T-helper 1 cell treated with Interleukin-12 subunit alpha and Interleukin-12 subunit beta and Interleukin-4 antibody, amounts not matched to agents 30 μg/mL and 1 μg/mL, for 36 hours (primary cell): ENCODE measurements around the gene ENAH.
"Not testable (repeated sequence)": the region's sequence is repeated elsewhere in the genome, so short reads cannot be mapped to it uniquely, and the experiment has no call there.

ENCODE experiments used
- H3K27ac Mint-ChIP-seq: one replicate; pipeline ENCODE4 v1.8.0; 2021; ENCODE audit warnings: mild to moderate bottlenecking, mixed read lengths
- H3K27me3 Mint-ChIP-seq: one replicate; pipeline ENCODE4 v1.8.0; 2021; ENCODE audit warnings: low read depth, mixed read lengths
- H3K36me3 Mint-ChIP-seq: one replicate; pipeline ENCODE4 v1.8.0; 2021; ENCODE audit warnings: low read depth, mixed read lengths
- H3K4me1 Mint-ChIP-seq: one replicate; pipeline ENCODE4 v1.8.0; 2021; ENCODE audit warnings: low read depth, mixed read lengths
- H3K4me3 Mint-ChIP-seq: one replicate; pipeline ENCODE4 v1.8.0; 2021; ENCODE audit warnings: mild to moderate bottlenecking, moderate library complexity, mixed read lengths
- H3K9me3 Mint-ChIP-seq: one replicate; pipeline ENCODE4 v1.8.0; 2021; ENCODE audit warnings: mixed read lengths

Gene ENAH

DNA sequence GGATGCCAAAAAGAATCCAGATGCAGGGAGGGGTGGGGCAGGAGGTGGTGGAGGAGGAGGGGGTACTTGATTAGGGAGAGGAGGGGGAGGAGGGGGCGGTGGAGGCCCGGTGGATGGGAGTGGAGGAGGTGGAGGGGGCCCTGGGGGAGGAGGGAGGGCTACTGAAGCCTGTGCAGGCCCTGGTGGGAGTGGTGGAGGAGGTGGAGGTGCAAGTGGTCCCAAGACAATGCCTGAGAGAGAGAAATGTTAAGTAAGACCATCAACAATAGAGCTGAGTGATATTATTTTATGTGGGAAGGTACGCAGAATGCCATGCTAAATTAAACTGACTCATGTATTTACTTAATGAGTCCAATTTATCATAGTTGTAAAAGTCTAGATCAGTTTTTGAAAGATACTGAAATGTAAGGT, 138.2 kb downstream of the ENAH start:
- H3K36me3 Mint-ChIP-seq = no peaks in the 10 kb centered on the region
- no peak overlapping the region for H3K27ac Mint-ChIP-seq
- peaks cover 36% of the 10 kb centered on the region for H3K27me3 Mint-ChIP-seq
- no peaks in the 10 kb centered on the region for H3K9me3 Mint-ChIP-seq
- H3K4me1 Mint-ChIP-seq = peaks cover 1% of the 10 kb centered on the region
- no peak overlapping the region for H3K4me3 Mint-ChIP-seq

DNA sequence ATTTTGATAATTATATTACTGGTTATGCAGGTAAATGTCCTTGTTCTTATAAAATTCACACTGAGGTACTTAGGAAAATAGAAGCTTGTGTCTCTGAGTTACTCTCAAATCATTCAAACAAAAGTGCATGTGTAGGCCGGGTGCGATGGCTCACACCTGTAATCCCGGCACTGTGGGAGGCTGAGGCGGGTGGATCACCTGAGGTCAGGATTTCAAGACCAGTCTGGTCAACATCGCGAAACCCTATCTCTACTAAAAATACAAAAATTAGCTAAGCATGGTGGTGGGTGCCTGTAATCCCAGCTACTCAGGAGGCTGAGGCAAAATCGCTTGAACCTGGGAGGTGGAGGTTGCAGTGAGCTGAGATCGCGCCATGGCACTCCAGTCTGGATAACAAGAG, 139.3 kb downstream of the ENAH start:
- H3K4me3 Mint-ChIP-seq, H3K36me3 Mint-ChIP-seq, H3K9me3 Mint-ChIP-seq, H3K27ac Mint-ChIP-seq, H3K4me1 Mint-ChIP-seq: not testable (repeated sequence)
- peaks cover 31% of the 10 kb centered on the region for H3K27me3 Mint-ChIP-seq

DNA sequence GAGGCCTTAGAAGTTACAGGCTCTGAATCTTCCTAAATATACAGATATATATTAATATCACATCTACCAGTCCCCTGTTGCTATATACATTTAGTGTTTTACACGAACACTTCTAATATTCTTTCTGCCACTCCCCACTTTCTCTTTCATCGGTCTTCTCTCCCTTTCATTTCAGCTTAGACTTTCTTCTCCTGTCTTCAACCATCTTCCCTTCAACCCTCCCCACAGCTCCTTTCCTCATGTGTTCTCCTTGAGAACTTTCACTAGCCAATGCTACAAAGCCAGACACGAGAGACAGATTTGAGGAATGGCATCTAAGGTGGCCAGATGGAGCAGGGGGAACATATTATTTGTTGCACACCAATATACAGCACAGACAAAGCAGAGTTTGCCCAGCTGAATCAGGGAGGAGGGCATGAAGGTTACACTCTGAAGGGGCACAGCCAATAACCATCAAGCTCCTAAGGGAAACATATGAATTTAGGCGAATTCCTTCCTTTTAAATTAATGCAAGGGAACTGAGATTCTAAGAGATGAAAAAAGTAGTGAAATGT, 141.0 kb downstream of the ENAH start:
- no peak overlapping the region for H3K27ac Mint-ChIP-seq
- no peaks in the 10 kb centered on the region for H3K9me3 Mint-ChIP-seq
- H3K4me1 Mint-ChIP-seq = peaks cover 2% of the 10 kb centered on the region
- H3K36me3 Mint-ChIP-seq = no peaks in the 10 kb centered on the region
- no peak overlapping the region for H3K4me3 Mint-ChIP-seq
- peaks cover 24% of the 10 kb centered on the region for H3K27me3 Mint-ChIP-seq

DNA sequence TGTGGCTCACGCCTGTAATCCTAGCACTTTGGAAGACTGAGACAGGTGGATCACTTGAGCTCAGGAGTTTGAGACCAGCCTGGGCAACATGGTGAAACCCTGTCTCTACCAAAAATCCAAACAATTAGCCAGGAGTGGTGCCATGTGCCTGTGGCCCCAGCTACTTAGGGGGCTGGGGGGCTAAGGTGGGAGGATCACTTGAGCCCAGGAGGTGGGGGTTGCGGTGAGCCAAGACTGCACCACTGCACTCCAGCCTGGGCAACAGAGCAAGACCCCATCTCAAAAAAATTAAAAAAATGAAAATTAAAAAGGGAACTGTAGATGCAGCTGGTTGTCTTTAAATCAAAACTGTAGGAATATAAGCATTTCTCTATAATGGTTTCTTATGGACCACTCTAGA, 142.2 kb downstream of the ENAH start:
- H3K36me3 Mint-ChIP-seq, H3K9me3 Mint-ChIP-seq, H3K4me1 Mint-ChIP-seq, H3K27ac Mint-ChIP-seq, H3K4me3 Mint-ChIP-seq: not testable (repeated sequence)
- peaks cover 18% of the 10 kb centered on the region for H3K27me3 Mint-ChIP-seq

DNA sequence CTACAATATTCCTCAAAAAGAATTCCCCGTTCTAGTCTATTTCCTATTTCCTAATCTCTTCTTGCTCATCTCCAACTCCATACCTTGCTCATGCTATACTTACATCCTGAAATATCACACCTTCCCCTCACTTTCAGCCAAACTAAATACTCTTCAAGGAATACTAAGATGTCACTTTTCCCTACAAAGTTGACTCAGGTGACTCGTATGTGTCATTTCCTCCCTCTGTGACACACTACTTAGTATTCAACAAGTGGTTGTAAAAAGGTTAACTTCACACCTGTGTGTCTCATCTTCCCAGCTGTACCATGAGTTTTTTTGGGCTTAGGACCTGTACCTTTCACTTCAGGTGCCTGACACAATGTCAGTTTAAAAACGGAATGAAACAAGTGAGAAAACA, 143.2 kb downstream of the ENAH start:
- no peaks in the 10 kb centered on the region for H3K9me3 Mint-ChIP-seq
- no peak overlapping the region for H3K27ac Mint-ChIP-seq
- H3K27me3 Mint-ChIP-seq = peaks cover 15% of the 10 kb centered on the region
- no peaks in the 10 kb centered on the region for H3K36me3 Mint-ChIP-seq
- H3K4me1 Mint-ChIP-seq = peaks cover 2% of the 10 kb centered on the region
- no peak overlapping the region for H3K4me3 Mint-ChIP-seq

DNA sequence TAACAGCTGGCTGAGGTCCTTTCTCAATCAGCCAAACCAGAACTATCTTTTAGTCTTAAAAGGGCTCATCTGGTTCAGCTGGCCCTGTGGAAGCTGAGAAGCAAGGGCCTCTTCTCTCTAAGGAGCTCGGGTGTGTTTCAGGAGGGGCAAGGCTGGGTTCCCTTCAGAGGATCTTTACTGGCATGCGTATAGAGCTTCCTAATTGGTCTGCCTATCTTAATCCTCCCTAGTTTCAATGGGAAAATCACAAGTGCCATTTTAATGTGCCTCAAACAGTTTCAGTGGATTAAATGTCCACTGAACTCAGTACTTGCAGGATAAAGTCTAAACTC, 143.6 kb downstream of the ENAH start:
- Mint-ChIP-seq H3K4me1 (peaks cover 2% of the 10 kb centered on the region), H3K4me3 (no peak overlapping the region)

DNA sequence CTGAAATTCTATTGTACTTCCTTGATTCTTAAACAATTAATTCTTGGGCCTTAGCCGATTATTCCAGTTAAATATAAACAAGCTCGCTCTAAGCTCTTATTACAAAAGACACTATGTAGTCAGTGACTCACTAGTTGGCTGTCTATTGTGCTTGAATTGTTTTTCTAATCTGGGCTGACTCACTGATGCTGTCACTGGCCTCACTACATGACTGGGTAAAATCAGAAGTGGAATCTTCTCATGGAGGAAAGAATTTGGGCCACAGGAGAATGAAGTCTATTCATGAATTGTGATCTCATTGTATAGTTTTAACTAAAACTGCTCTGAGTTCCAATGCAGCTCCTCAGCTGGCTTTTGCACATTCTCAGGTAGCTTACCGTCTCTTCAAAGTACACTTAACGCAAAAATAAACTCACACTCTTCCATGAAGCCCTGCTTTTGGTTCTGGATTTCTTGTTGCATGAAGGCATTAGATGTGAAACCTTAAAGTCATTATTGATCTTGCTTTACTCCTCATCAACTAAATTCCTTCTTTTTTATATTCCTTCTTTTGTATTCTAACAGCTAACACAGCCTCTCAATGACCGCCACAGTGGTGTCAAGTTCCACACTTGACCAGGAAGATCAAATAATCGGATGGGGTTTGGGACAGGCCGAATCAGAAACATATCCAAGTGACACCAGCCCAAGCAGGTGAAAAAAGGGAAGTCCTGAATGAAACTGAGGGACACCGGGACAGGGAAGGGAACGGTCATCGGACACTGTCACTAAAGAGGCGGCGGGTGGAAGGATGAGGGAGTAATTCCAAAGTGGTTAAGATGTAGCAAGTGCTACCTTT, 144.2 kb downstream of the ENAH start:
- Mint-ChIP-seq H3K27me3 (peaks cover 15% of the 10 kb centered on the region), H3K27ac (no peak overlapping the region), H3K36me3 (no peaks in the 10 kb centered on the region), H3K4me1 (peaks cover 2% of the 10 kb centered on the region), H3K4me3 (no peak overlapping the region), H3K9me3 (no peaks in the 10 kb centered on the region)

More for the DNA sequence above, 143.6 kb downstream of the ENAH start:
- no peaks in the 10 kb centered on the region for H3K9me3 Mint-ChIP-seq
- H3K27me3 Mint-ChIP-seq = peaks cover 15% of the 10 kb centered on the region
- H3K27ac Mint-ChIP-seq = no peak overlapping the region
- no peaks in the 10 kb centered on the region for H3K36me3 Mint-ChIP-seq

DNA sequence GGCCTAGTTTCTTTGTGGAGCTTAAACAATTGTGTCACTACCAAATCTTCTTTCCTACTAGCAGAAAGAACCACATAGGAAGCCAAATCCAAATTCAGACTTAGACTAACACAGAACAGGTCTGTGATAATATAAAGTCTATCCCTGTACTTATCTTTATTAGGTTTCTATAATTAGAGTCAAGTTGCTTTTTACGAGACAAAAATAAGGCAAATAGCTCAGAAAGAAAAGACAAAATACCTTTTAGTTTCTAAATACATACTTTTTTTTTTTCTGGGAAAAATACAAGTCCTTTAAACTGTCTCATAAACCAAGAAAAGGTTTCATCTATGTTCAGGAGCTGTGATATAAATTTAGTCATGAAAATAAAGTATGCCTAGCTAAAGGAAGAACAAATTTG, 146.2 kb downstream of the ENAH start:
- Mint-ChIP-seq H3K4me3 (no peak overlapping the region), H3K27me3 (peaks cover 8% of the 10 kb centered on the region), H3K4me1 (peaks cover 2% of the 10 kb centered on the region), H3K36me3 (no peaks in the 10 kb centered on the region), H3K27ac (no peak overlapping the region), H3K9me3 (no peaks in the 10 kb centered on the region)

DNA sequence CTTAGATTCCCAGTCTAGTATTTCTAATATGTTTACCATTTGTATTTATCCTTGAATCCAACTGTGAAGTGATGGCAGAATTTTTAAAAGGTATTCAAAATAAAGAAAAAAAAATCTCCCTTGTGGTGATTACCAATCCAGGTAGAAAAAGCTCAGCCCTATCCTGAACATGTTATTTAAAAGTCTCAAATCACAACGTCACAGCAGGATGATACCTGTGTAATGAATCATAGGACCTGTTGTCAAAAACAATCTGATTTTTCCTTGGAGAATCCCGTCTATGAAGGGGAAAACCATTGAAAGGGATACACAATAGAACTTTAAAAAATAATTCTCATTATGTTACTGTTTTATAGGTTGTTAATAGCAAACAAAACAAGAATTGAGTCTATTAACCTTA, 148.1 kb downstream of the ENAH start:
- Mint-ChIP-seq H3K27ac (no peak overlapping the region), H3K9me3 (no peaks in the 10 kb centered on the region), H3K4me3 (no peak overlapping the region), H3K36me3 (no peaks in the 10 kb centered on the region), H3K27me3 (peaks cover 15% of the 10 kb centered on the region), H3K4me1 (peaks cover 1% of the 10 kb centered on the region)

DNA sequence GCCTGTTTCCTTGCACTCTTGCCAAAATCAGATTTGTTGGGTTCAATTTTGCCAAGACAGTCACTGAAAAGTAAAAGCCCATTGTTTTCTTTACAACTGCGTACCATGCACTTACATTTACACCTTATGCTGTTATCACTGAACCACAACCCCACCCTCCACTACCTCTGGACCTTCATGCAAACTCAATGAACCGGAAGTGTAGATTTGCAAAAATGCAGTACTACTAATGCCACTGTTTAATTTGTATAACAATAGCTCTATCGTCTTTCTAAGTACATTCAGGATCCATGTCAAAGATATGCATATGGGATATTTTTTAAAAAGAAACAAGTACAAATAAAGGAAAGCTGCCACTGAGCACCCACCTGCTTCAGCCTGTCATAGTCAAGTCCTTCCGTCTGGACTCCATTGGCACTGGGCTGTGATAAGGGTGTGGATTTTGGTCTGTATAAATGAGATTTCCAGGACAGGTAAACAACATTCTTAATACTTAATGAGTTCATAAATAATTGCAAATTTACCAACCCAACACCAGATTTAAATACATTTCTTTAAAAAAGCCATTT, 152.2 kb downstream of the ENAH start:
- Mint-ChIP-seq H3K4me3 (no peak overlapping the region), H3K36me3 (no peaks in the 10 kb centered on the region), H3K27ac (no peak overlapping the region), H3K27me3 (peaks cover 39% of the 10 kb centered on the region), H3K9me3 (no peaks in the 10 kb centered on the region), H3K4me1 (no peaks in the 10 kb centered on the region)

DNA sequence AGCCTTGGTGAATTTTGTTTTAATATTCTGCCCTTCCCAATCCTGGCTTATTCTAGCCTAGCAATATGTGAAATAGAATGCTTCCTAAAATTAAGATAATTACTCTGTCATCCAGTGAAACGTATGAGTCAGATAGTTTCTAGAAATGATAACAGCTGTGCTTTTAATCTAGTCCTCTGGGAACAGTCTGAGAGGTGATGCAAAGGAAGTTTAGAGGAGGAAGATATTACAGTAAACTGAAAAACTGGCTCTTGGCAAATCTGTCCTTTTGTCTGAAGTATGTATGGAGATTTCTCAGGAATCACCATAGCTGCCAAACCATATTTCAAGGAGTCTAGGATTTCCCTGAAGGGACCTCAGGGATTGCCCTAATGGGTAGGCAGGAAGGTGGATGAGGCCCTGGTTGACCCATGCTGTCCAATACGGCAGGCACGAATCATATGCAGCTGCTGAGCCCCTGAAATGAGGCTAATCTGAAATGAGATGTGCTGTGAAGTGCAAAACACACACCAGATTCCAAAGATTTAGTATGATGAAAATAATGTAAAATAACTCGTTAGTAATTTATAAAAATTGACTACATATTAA, 154.3 kb downstream of the ENAH start:
- Mint-ChIP-seq H3K27me3 (peaks cover 44% of the 10 kb centered on the region), H3K4me3 (no peak overlapping the region), H3K9me3 (no peaks in the 10 kb centered on the region), H3K4me1 (no peaks in the 10 kb centered on the region), H3K27ac (no peak overlapping the region), H3K36me3 (no peaks in the 10 kb centered on the region)

DNA sequence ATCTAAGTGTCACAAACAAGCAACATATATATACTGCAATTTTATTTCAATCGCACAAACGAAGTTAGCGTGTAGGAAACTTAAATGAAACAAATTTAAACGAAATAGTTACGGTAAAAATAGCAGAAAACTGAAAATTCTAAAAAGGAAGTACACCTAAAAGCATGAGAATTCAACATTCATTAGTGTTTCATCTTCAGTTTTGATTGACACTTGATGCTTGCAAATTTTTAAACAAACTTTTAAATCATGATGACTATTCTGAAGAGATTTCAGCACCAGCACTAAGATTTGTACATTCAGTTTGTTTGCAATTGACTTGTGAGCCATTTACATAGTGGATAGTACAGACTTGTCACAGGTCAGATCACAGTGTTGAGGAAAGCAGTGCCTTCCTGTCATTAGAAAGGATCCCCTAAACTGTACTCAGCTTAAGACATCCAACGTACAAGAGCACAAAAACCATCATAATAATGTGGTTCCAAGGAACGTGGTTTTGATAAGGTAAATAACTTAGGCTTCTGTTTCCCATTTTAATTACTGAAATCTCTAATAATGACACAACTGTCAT, 158.0 kb downstream of the ENAH start:
- peaks cover 44% of the 10 kb centered on the region for H3K27me3 Mint-ChIP-seq
- no peaks in the 10 kb centered on the region for H3K9me3 Mint-ChIP-seq
- no peaks in the 10 kb centered on the region for H3K36me3 Mint-ChIP-seq
- H3K4me1 Mint-ChIP-seq = no peaks in the 10 kb centered on the region
- no peak overlapping the region for H3K27ac Mint-ChIP-seq
- no peak overlapping the region for H3K4me3 Mint-ChIP-seq

DNA sequence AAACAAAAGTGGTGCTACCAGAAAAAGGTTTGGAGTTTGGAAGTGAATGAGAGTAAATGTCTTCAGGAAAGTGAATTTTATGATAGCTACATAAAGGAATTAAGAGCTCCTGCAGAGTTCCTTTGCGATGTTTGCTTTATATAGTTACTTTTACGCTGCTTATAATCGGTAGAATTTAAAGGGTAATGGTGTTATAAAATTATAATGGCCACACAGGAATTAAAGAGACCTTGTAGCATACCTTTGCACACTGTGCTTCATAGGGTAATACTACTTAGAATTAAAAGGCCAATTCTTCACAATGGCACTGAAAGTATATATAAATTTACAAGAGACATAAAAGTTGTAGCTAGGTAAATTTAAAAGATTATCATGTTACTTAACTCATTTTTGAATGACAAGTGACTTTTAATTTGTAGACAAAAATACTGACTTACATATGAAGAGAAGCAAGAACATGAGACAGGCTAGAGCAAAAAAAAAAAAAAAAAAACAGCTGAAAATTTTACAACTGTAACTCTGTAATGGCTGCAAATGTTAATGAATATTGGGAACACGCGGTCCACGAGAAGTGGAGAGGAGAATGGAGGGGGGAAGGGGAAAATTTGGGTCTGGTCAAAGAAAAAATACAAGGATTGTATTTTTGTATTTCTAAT, 159.2 kb downstream of the ENAH start:
- H3K27ac Mint-ChIP-seq = no peak overlapping the region
- H3K36me3 Mint-ChIP-seq = no peaks in the 10 kb centered on the region
- H3K9me3 Mint-ChIP-seq = no peaks in the 10 kb centered on the region
- no peaks in the 10 kb centered on the region for H3K4me1 Mint-ChIP-seq
- peaks cover 42% of the 10 kb centered on the region for H3K27me3 Mint-ChIP-seq
- H3K4me3 Mint-ChIP-seq = no peak overlapping the region

DNA sequence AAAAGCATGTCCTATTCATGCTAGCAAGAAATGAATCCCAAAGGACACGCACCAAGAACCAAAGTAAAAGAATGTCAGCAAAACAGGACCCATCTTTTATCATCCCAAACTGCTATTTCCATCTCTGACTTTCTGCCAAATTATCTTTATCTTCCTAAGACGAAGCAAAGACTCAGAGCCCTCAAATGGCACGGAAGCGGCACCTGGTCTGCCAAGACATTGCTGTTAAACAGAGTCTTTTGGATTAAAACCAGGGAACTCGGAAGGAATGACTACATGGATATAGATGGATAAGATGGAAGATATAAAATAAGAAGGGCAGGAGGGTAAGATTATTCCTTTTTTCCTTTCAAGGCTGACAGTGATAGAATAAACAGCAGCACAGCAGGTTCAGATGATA, 164.2 kb downstream of the ENAH start:
- Mint-ChIP-seq H3K4me1 (no peaks in the 10 kb centered on the region), H3K36me3 (no peaks in the 10 kb centered on the region), H3K27ac (no peak overlapping the region), H3K27me3 (peaks cover 22% of the 10 kb centered on the region), H3K9me3 (no peaks in the 10 kb centered on the region), H3K4me3 (no peak overlapping the region)
